Endothelial cell (in vitro differentiated cells): Measurements from ENCODE around the gene MAP3K3. TPM values are rescaled to one million over a fixed set of nuclear protein-coding genes. Genes with fewer than 3 reads are reported as not detected.
A peak's percentile ranks its signal among the peaks of the same experiment; 100 is the strongest.

ENCODE experiments used
- DNase-seq: peaks from one replicate; pipeline ENCODE4 v3.0.0; 2021; ENCODE audit warnings: low spot score
- H3K27ac Mint-ChIP-seq: one replicate; pipeline ENCODE4 v1.8.0; 2021; ENCODE audit warnings: mixed read lengths, inconsistent platforms; ENCODE audit not compliant: unreplicated experiment
- H3K27me3 Mint-ChIP-seq: one replicate; pipeline ENCODE4 v1.8.0; 2021; ENCODE audit warnings: mild to moderate bottlenecking, moderate library complexity, mixed read lengths, inconsistent platforms; ENCODE audit not compliant: unreplicated experiment
- H3K36me3 Mint-ChIP-seq: one replicate; pipeline ENCODE4 v1.8.0; 2021; ENCODE audit warnings: mild to moderate bottlenecking, low read depth, mixed read lengths, inconsistent platforms; ENCODE audit not compliant: unreplicated experiment
- H3K4me1 Mint-ChIP-seq: one replicate; pipeline ENCODE4 v1.8.0; 2021; ENCODE audit warnings: mild to moderate bottlenecking, mixed read lengths, inconsistent platforms; ENCODE audit not compliant: unreplicated experiment
- H3K4me3 Mint-ChIP-seq: one replicate; pipeline ENCODE4 v1.8.0; 2021; ENCODE audit warnings: mild to moderate bottlenecking, mixed read lengths, inconsistent platforms; ENCODE audit not compliant: unreplicated experiment
- H3K9me3 Mint-ChIP-seq: one replicate; pipeline ENCODE4 v1.8.0; 2021; ENCODE audit warnings: mixed read lengths, inconsistent platforms; ENCODE audit not compliant: unreplicated experiment
- CTCF ChIP-seq: fragments of 200-600 bp; sonication (generic); IDR thresholded peaks from one replicate; pipeline ENCODE4 v1.5.0; 2021; ENCODE audit warnings: antibody characterized with exemption; ENCODE audit not compliant: unreplicated experiment
- total RNA-seq: library from RNA; stranded (reverse); fragmentation: NEBNext Ultra II Directional; extraction: Animal tissue kit (Norgen Biotek cat#: 25700); gene quantifications from one replicate; pipeline ENCODE4 v1.2.1, GENCODE V29; 2021; ENCODE audit not compliant: unreplicated experiment

The MAP3K3 gene
- total RNA-seq, 1 donor from 2014 or later = 112 TPM

GRCh38 chr17:63626551-63627180 is 4.4 kb downstream of the MAP3K3 start:
- Mint-ChIP-seq H3K4me3 (no peak overlapping the region), H3K4me1 (peaks cover 62% of the 10 kb centered on the region), H3K9me3 (no peaks in the 10 kb centered on the region), H3K27ac (no peak overlapping the region), H3K36me3 (peaks cover 4% of the 10 kb centered on the region), H3K27me3 (peaks cover 17% of the 10 kb centered on the region)
- no peak for TF ChIP-seq CTCF
- no peak for DNase-seq

GRCh38 chr17:63629627-63630026 is 7.4 kb downstream of the MAP3K3 start:
- Mint-ChIP-seq H3K36me3 (peaks cover 9% of the 10 kb centered on the region), H3K9me3 (no peaks in the 10 kb centered on the region), H3K27ac (no peak overlapping the region), H3K4me1 (peaks cover 83% of the 10 kb centered on the region), H3K4me3 (no peak overlapping the region), H3K27me3 (peaks cover 11% of the 10 kb centered on the region)
- TF ChIP-seq CTCF = no peak
- DNase-seq = no peak

GRCh38 chr17:63631062-63631461 is 8.8 kb downstream of the MAP3K3 start:
- Mint-ChIP-seq H3K4me1 (peaks cover 83% of the 10 kb centered on the region), H3K27ac (peak overlapping the region; percentile 15), H3K9me3 (no peaks in the 10 kb centered on the region), H3K36me3 (peaks cover 16% of the 10 kb centered on the region), H3K4me3 (no peak overlapping the region), H3K27me3 (peaks cover 12% of the 10 kb centered on the region)
- no peak for DNase-seq
- TF ChIP-seq CTCF = no peak

GRCh38 chr17:63631626-63632025 is 9.4 kb downstream of the MAP3K3 start:
- H3K9me3 Mint-ChIP-seq = no peaks in the 10 kb centered on the region
- H3K27me3 Mint-ChIP-seq = peaks cover 9% of the 10 kb centered on the region
- peaks cover 22% of the 10 kb centered on the region for H3K36me3 Mint-ChIP-seq
- peak overlapping the region; percentile 21 for H3K4me3 Mint-ChIP-seq
- H3K4me1 Mint-ChIP-seq = peaks cover 83% of the 10 kb centered on the region
- H3K27ac Mint-ChIP-seq = peak overlapping the region; percentile 15
- TF ChIP-seq CTCF = no peak
- no peak for DNase-seq

- H3K4me1 Mint-ChIP-seq = peaks cover 86% of the 10 kb centered on the region
Observed at GRCh38 chr17:63633742-63634141, 11.5 kb downstream of the MAP3K3 start.

More at GRCh38 chr17:63633742-63634141, 11.5 kb downstream of the MAP3K3 start:
- Mint-ChIP-seq H3K36me3 (peaks cover 26% of the 10 kb centered on the region), H3K9me3 (no peaks in the 10 kb centered on the region), H3K27ac (peak overlapping the region; percentile 100), H3K4me3 (peak overlapping the region; percentile 77), H3K27me3 (peaks cover 10% of the 10 kb centered on the region)
- DNase-seq = no peak
- no peak for TF ChIP-seq CTCF
